Measurements from ENCODE around the gene TMEM80. TPM values are rescaled to one million over a fixed set of nuclear protein-coding genes. Genes with fewer than 3 reads are reported as not detected.

The TMEM80 gene
- total and polyA plus RNA-seq, 2 of the 8 experiments (the other 6 are each of a cell fraction or from before 2014, with no cell fraction given) = 8.0 to 16.3 TPM

GRCh38 chr11:659532-660085 lies 36.0 kb upstream of the TMEM80 start (continued):
- no peak for TF ChIP-seq MAFK (IDR thresholded peaks at IDR 0.05; ENCODE audit: low read depth, low read length)
- no peak for TF ChIP-seq SAP30 (IDR thresholded peaks at IDR 0.05; ENCODE audit: insufficient read depth, insufficient replicate concordance, low read length)
- TF ChIP-seq SUZ12 (IDR thresholded peaks at IDR 0.05; ENCODE audit: low read length) = no peak
